GM12872 (cell line): ENCODE results near the gene C1orf50.

Experiments
- TF ChIP-seq, protein P1 (sequence below): IDR thresholded peaks from 3 replicates; pipeline ENCODE4 v1.5.1; 2011; ENCODE audit warnings: low read depth, mild to moderate bottlenecking, low read length, moderate library complexity; ENCODE audit not compliant: insufficient read depth

The C1orf50 gene

DNA sequence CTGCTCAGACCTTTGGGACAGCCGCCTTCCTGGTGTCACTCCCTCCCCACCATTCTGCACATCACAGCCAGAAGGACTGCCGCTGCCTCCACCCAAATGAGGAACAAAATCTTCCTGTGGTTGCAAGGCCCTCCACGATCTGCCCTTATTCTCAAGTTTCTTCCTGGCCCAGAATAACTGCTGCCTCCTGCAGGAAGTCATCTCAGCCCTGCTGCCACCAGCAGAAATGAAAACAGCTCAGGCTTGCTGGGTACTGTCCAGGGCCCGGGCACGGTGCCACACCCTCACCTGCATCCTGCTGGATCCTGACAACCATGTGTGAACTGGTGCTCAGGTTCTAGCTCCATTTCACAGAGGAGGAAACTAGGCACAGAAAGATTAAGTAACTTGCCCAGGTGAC lies 29.8 kb upstream of the C1orf50 start:
- TF ChIP-seq, protein P1, sequence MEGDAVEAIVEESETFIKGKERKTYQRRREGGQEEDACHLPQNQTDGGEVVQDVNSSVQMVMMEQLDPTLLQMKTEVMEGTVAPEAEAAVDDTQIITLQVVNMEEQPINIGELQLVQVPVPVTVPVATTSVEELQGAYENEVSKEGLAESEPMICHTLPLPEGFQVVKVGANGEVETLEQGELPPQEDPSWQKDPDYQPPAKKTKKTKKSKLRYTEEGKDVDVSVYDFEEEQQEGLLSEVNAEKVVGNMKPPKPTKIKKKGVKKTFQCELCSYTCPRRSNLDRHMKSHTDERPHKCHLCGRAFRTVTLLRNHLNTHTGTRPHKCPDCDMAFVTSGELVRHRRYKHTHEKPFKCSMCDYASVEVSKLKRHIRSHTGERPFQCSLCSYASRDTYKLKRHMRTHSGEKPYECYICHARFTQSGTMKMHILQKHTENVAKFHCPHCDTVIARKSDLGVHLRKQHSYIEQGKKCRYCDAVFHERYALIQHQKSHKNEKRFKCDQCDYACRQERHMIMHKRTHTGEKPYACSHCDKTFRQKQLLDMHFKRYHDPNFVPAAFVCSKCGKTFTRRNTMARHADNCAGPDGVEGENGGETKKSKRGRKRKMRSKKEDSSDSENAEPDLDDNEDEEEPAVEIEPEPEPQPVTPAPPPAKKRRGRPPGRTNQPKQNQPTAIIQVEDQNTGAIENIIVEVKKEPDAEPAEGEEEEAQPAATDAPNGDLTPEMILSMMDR, result no peak; the same call in 2 of the 3 replicates

DNA sequence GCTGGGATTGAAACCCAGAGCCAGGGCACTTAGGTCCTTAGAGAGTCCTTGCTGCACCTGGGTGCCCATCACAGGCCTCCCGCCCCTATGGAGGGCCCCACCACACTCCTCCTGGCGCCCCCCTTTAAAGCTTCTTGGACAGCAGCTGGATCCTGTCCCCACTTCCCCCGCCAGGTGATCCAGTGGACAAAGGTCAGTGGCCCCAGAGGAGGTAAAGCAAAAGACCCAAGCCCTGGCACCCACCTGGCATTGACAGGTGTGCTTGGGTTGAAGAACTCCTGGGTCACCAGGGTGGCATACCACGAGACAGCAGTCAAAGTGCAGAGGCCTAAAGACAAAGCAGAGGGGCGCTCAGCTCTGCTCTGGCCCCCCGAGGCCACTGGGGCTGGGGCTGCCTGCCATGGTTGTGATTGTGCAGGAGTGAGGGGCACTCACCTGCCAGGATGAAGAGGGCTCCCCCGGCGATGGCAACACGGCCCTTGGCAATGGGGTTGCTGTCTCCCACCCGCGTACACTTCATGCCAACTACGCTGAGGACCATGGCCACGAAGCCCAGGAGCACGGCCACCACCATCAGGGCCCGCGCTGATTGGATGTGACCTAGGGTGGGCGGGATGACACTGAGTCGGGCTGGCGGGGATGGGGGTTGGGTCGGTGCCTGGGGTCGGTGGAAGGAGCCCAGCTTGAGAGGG lies 28.9 kb upstream of the C1orf50 start:
- TF ChIP-seq, protein P1, result no peak

DNA sequence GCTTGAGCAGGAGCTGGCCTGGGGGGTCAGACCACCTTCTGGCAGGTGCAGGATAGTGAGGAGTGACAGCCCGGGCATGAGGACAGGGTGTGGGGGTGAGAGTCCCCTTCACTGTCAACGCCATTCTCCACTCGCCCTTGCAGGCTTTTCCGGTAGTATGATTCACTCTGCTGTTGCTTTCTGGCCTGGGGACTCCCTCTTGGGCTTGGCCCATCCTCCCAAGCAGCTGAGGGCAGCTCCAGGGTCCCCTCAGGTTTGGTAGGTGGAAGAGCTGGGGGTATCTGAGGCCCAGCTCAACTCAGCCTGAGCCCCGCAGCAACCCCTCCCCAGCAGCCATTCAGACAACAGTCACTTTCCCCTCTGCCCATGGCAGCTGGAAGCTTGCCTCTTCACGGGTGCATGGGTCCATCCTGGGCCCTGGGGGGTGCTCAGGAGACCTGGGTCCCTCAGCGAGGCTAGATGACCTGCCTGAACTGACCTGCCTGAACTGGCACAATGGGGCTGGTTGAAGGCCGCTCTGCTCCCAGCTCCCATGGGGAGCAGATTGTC lies 28.3 kb upstream of the C1orf50 start:
- TF ChIP-seq, protein P1, result no peak

DNA sequence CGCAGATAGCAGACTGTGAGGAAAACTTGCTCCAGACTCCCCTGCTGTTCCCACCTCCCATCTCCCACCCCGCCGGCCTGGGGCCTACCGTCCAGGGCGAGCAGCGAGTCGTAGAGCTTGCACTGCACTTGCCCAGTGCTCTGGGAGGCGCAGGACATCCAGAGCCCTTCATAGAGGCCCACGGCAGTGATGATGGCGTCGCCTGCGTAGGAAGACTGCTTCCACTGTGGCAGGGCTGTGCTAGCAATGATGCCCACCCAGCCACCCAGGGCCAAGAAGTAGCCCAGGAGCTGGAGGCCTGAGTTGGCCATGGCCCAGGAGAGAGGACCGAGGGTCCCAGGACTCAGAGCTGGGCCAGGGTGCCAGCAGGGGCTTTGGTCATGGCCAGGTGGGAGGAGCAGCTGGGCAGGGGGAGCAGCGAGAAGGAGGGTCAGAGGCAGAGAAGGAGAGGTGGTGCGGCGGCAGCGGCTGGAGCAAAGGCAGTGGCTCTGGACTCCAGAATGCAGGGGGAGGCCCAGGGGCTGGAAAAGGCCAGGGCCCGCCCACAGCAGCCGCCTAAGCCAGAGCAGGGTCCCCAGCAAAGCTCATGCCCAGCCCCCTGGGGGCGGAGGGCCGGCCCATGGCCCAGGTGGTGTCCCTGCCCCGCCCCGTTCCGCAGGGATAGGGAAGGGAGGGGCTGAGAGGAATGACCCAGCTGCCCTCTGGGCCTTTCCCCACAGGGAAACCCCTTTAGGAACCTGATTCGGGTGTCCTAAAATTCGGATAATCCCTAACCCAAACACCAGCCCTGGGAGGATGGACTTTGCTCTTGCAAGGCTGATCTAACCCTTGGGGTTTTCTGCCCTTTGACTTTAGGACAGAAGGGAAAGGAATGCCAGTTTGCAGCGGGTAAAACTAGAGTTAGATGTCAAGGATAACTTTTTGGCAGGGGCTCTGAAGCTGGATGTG lies 27.0 kb upstream of the C1orf50 start, which contains the start of gene CLDN19:
Gene CLDN19 (minus strand): TSS at position 484 of the 948 bp plus-strand sequence. CDS start 173 bp downstream, at position 311.
- TF ChIP-seq, protein P1, result no peak

DNA sequence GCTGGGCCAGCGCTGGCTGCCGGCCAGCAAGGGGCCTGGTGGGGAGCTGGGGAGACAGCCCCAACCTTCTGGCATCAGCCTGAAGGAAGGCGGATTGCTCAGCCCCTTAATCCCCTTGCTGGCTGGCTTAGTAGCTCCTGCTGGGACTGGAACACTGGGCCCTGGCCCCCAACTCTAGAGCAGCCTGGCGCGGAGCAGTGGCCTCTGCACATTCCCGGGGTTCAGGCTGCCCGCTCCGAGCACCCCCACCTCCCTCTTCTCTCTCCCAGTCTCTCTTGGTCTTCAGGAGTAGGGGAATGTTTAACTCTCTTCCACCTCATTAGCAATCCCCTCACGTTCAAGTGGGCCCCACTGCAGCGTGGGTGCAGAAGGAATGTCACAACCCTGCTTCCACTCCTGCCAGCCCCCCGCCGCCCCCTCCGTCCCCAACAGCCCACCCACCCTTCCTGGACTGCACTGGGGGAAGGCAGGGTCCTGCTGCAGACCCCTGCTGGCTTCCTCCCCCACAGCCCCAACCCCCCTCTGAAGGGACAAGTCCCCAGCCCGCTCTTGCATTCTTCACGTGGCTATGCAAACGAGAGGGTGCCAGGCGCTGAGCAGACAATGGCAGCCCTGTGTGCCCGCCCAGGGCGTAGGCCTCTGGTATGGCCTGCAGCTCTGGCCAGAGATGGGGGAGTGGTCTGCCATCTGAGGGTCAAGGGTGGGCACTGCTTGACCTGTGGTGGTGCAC lies 26.0 kb upstream of the C1orf50 start:
- TF ChIP-seq, protein P1, result no peak

DNA sequence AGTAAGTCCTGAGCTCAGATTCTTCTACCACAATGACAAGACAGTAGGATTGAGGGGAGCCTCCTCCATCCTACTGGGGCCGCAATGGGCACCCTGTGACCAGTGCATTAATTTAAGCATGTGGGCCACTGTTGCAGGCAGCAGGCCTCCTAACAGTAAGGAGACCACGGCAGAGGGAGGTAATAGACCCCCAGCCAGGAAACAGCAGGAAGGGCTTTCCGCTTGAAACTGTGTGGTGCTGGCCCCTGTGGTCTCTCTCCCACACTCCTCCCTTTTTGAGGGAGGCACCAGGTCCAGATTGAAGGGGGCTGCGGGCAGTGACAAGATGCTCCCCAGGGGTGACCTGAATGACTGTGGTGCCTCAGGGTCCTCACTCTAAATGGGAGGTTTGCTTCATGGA lies 25.3 kb upstream of the C1orf50 start:
- TF ChIP-seq, protein P1, result no peak
